Measurements from ENCODE around the gene TMEM171.

DNA sequence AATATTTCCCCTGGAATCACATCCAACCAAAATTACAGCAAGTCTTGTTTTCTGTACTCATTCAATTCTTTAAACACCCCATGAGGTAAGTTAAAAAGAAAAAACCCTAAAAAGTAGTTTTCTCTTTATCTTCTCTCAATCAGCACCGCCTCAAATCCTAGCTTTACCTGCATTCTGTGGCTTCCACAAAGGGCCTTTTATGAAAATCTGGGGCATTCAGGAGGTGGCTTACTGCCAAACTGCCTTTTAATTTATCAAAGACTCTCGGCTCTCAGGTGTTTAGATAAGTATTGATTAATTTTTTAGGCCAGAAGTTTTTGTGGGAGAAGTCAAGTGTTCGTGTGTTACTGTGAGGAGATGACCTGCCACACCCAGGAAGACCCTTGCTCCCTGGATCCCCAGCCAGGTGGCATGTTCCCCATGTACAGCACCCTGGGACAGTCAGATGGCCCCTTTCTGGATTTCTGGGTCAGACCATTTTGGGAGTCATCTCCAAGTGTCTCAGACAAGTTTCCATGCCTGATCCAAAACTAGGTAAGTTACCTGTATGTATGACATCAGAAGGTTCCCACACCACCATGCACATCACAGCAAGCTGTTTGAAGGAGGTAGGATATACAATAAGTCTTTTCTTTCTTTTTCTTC, 6.2 kb upstream of the TMEM171 start:
- TF ChIP-seq, protein P1, sequence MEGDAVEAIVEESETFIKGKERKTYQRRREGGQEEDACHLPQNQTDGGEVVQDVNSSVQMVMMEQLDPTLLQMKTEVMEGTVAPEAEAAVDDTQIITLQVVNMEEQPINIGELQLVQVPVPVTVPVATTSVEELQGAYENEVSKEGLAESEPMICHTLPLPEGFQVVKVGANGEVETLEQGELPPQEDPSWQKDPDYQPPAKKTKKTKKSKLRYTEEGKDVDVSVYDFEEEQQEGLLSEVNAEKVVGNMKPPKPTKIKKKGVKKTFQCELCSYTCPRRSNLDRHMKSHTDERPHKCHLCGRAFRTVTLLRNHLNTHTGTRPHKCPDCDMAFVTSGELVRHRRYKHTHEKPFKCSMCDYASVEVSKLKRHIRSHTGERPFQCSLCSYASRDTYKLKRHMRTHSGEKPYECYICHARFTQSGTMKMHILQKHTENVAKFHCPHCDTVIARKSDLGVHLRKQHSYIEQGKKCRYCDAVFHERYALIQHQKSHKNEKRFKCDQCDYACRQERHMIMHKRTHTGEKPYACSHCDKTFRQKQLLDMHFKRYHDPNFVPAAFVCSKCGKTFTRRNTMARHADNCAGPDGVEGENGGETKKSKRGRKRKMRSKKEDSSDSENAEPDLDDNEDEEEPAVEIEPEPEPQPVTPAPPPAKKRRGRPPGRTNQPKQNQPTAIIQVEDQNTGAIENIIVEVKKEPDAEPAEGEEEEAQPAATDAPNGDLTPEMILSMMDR (IDR thresholded peaks at IDR 0.05), result no peak
- TF ChIP-seq POLR2A (IDR thresholded peaks at IDR 0.05), result no peak
